ENCODE measurements around the gene LRRC7.

DNA sequence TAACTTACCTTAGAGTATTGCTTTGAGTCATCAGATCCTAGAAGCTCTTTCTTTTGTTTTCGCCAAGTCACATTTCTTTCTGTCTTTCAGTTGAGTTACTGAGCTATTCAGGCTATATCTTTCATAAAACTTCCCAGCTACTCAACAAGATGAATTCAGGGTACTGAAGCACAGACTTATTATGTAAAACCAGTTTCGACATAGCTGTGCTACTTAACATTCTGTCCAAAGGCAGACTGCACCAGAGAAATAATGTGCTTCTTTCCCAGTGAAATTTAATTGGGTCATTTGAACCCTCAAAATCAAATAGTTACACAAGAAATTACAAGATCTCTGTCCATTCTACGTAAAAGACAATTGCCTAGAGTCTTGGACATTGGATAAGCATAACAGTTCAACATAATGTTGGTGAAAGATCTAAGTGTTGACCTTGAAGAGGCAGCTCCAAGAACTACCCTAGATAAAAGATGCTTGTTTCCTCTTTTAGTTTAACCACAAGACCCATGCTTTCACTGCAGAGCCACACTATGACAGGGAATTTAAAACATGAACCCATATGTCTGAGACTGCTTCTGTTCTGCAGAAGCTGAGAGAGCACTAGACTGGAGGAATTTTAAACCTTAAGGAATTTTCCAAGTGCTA is 474.5 kb downstream of the LRRC7 start:
- TF ChIP-seq POLR2AphosphoS5 (IDR thresholded peaks at IDR 0.05) (no peak), SMC3 (conservative IDR thresholded peaks at IDR 0.05; ENCODE audit: poor library complexity) (no peak)
- TF ChIP-seq, protein P1, sequence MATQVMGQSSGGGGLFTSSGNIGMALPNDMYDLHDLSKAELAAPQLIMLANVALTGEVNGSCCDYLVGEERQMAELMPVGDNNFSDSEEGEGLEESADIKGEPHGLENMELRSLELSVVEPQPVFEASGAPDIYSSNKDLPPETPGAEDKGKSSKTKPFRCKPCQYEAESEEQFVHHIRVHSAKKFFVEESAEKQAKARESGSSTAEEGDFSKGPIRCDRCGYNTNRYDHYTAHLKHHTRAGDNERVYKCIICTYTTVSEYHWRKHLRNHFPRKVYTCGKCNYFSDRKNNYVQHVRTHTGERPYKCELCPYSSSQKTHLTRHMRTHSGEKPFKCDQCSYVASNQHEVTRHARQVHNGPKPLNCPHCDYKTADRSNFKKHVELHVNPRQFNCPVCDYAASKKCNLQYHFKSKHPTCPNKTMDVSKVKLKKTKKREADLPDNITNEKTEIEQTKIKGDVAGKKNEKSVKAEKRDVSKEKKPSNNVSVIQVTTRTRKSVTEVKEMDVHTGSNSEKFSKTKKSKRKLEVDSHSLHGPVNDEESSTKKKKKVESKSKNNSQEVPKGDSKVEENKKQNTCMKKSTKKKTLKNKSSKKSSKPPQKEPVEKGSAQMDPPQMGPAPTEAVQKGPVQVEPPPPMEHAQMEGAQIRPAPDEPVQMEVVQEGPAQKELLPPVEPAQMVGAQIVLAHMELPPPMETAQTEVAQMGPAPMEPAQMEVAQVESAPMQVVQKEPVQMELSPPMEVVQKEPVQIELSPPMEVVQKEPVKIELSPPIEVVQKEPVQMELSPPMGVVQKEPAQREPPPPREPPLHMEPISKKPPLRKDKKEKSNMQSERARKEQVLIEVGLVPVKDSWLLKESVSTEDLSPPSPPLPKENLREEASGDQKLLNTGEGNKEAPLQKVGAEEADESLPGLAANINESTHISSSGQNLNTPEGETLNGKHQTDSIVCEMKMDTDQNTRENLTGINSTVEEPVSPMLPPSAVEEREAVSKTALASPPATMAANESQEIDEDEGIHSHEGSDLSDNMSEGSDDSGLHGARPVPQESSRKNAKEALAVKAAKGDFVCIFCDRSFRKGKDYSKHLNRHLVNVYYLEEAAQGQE (IDR thresholded peaks at IDR 0.05; ENCODE audit: borderline replicate concordance), result no peak
- TF ChIP-seq, protein P2, sequence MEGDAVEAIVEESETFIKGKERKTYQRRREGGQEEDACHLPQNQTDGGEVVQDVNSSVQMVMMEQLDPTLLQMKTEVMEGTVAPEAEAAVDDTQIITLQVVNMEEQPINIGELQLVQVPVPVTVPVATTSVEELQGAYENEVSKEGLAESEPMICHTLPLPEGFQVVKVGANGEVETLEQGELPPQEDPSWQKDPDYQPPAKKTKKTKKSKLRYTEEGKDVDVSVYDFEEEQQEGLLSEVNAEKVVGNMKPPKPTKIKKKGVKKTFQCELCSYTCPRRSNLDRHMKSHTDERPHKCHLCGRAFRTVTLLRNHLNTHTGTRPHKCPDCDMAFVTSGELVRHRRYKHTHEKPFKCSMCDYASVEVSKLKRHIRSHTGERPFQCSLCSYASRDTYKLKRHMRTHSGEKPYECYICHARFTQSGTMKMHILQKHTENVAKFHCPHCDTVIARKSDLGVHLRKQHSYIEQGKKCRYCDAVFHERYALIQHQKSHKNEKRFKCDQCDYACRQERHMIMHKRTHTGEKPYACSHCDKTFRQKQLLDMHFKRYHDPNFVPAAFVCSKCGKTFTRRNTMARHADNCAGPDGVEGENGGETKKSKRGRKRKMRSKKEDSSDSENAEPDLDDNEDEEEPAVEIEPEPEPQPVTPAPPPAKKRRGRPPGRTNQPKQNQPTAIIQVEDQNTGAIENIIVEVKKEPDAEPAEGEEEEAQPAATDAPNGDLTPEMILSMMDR (IDR thresholded peaks at IDR 0.05; ENCODE audit: poor library complexity, severe bottlenecking), result no peak

Data from neural cell (in vitro differentiated cells).